HepG2 (cell line): ENCODE measurements around the gene GDAP2. TPM values are rescaled to one million over a fixed set of nuclear protein-coding genes. Genes with fewer than 3 reads are reported as not detected.
A peak's percentile ranks its signal among the peaks of the same experiment; 100 is the strongest.

ENCODE experiments used
- CBX1 ChIP-seq: IDR thresholded peaks from one replicate; pipeline ENCODE4 v1.6.1; 2016; ENCODE audit warnings: antibody characterized with exemption, low read depth
- FOSL2 ChIP-seq: sonication (generic); formaldehyde crosslinking; IDR thresholded peaks from 2 replicates; pipeline ENCODE4 v1.4.0; 2020; ENCODE audit warnings: missing genetic modification reagents
- FOXA1 ChIP-seq, 2 experiments: fragments of 450-650 bp in 1 of 2; sonication (generic) in 1 of 2; formaldehyde crosslinking in 1 of 2; IDR thresholded peaks; 2 replicates each; pipeline versions ENCODE4 v1.4.0 to v1.6.1; 2016 to 2020; ENCODE audit warnings: missing genetic modification reagents in 1 of 2
- GATAD2A ChIP-seq: IDR thresholded peaks from 2 replicates; pipeline ENCODE4 v1.6.1; 2016
- MIER3 ChIP-seq: IDR thresholded peaks from 2 replicates; pipeline ENCODE4 v1.6.1; 2016; ENCODE audit warnings: missing compliant biosample characterization, borderline replicate concordance
- NFKB2 ChIP-seq: sonication (generic); formaldehyde crosslinking; IDR thresholded peaks from 2 replicates; pipeline ENCODE4 v1.4.0; 2020; ENCODE audit warnings: missing genetic modification reagents, borderline replicate concordance
- PHF8 ChIP-seq: sonication (generic); formaldehyde crosslinking; IDR thresholded peaks from 2 replicates; pipeline ENCODE4 v1.5.0; 2020; ENCODE audit warnings: missing genetic modification reagents
- POLR2AphosphoS5 ChIP-seq: IDR thresholded peaks from 2 replicates; pipeline ENCODE4 v1.6.1; 2012; ENCODE audit warnings: low read depth, low read length
- RAD21 ChIP-seq: fragments of 450-650 bp; formaldehyde crosslinking; IDR thresholded peaks from 2 replicates; pipeline ENCODE4 v1.5.0; 2020; ENCODE audit warnings: mild to moderate bottlenecking
- SAP130 ChIP-seq: IDR thresholded peaks from 2 replicates; pipeline ENCODE4 v1.6.1; 2016; ENCODE audit warnings: low read depth
- TCF12 ChIP-seq, 2 experiments: fragments of 450-650 bp in 1 of 2; sonication (generic) in 1 of 2; formaldehyde crosslinking in 1 of 2; IDR thresholded peaks; 2 replicates each; pipeline versions ENCODE4 v1.6.1 to v1.8.0; 2017 to 2022; ENCODE audit warnings: antibody characterized with exemption in 1 of 2, mild to moderate bottlenecking in 1 of 2, missing genetic modification reagents in 1 of 2, moderate library complexity in 1 of 2
- ZBTB46 ChIP-seq: sonication (generic); formaldehyde crosslinking; IDR thresholded peaks from 2 replicates; pipeline ENCODE4 v1.4.0; 2020; ENCODE audit warnings: mild to moderate bottlenecking, missing genetic modification reagents, borderline replicate concordance
- ZNF256 ChIP-seq: sonication (generic); formaldehyde crosslinking; conservative IDR thresholded peaks from 2 replicates; pipeline ENCODE4 v1.4.0; 2020; ENCODE audit warnings: missing genetic modification reagents
- ZNF292 ChIP-seq: sonication (generic); formaldehyde crosslinking; IDR thresholded peaks from 2 replicates; pipeline ENCODE4 v1.8.1; 2022; ENCODE audit warnings: mild to moderate bottlenecking, low read depth, missing genetic modification reagents, borderline replicate concordance
- ZNF354B ChIP-seq: sonication (generic); formaldehyde crosslinking; IDR thresholded peaks from 2 replicates; pipeline ENCODE4 v1.8.0; 2022; ENCODE audit warnings: mild to moderate bottlenecking, missing genetic modification reagents
- ZNF557 ChIP-seq: sonication (generic); formaldehyde crosslinking; IDR thresholded peaks from 2 replicates; pipeline ENCODE4 v1.4.0; 2020; ENCODE audit warnings: missing genetic modification reagents
- ZNF614 ChIP-seq: IDR thresholded peaks from 2 replicates; pipeline ENCODE4 v1.6.1; 2018; ENCODE audit warnings: missing biosample characterization, missing genetic modification reagents, inconsistent platforms, borderline replicate concordance
- ZNF678 ChIP-seq: sonication (generic); formaldehyde crosslinking; IDR thresholded peaks from 2 replicates; pipeline ENCODE4 v1.4.0; 2020; ENCODE audit warnings: mild to moderate bottlenecking, missing genetic modification reagents
- polyA plus RNA-seq, 8 experiments: library from polyadenylated mRNA; depleted of rRNA in 3 of 8; stranded (reverse) in 7 of 8; unstranded in 1 of 8; fragments of >200 nt; fragmentation: Illumina TruSeq in 4 of 8; extraction: Trizol in 4 of 8; gene quantifications; 2 replicates each; pipeline versions ENCODE4 v1.2.1 to v1.2.3, GENCODE V29; 2011 to 2016; ENCODE audit warnings: low read depth in 4 of 8, missing spikeins in 1 of 8, mixed read lengths in 1 of 8; ENCODE audit not compliant: insufficient read depth in 1 of 8
- total RNA-seq, 5 experiments: library from RNA; depleted of rRNA; stranded (reverse); fragments of >200 nt; fragmentation: Illumina TruSeq; extraction: Trizol; gene quantifications; 2 replicates each; pipeline ENCODE4 v1.2.3, GENCODE V29; 2016; ENCODE audit warnings: low read depth in 1 of 5
- TF ChIP-seq, protein P1 (sequence below): IDR thresholded peaks from 2 replicates; pipeline ENCODE4 v1.4.0; 2020; ENCODE audit warnings: mild to moderate bottlenecking, missing genetic modification reagents

GDAP2 gene
- total and polyA plus RNA-seq, 2 of the 13 experiments (the other 11 are each of a cell fraction or from before 2014, with no cell fraction given): 11.4 to 23.2 TPM

DNA sequence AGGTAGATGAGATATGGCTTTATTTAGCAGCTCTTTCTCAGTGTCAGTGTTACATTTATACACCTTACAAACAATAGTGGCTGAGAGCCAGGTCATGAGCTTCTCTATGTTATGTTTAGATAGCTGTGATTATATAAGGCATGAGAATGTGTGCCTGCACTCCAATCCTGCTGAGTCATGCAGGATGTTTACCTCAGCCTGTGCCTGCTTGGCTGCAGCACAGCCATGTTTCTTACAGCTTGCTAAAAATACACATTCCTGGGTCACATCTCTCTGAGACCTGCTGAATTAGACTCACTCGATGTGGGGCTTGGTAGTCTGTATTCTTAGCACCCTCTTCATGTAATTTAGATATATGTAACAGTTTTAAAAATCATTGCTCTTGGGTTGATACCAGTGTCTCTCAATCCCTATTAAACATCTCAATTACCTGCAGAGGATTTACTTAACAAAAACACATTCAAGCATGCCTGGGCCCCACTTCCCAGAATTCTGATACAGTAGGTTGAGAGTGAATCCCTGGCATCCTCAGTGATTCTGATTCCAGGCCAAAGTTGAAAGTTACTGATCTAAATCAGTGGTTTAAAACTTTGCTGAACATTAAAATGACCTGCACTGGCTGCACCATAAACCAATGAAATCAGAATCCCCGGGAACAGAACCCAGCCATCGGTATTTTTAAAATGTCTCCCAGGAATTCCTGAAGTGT is 107.5 kb downstream of the GDAP2 start (continued):
- TF ChIP-seq ZNF256 (no peak), FOXA1 (IDR thresholded peaks at IDR 0.05) (no peak), FOXA1 (CRISPR knock-in tag; IDR thresholded peaks at IDR 0.05) (peak; percentile 67), ZNF292 (no peak), ZNF557 (CRISPR knock-in tag) (0 out of 2 replicates have a peak, but pooled peaks have one; percentile 35), FOSL2 (CRISPR knock-in tag) (peak; percentile 97), POLR2AphosphoS5 (no peak), NFKB2 (CRISPR knock-in tag) (no peak), PHF8 (CRISPR knock-in tag) (no peak), MIER3 (CRISPR knock-in tag) (peak; percentile 32; the same call in 1 of the 2 replicates), GATAD2A (CRISPR knock-in tag) (peak; percentile 92), RAD21 (no peak), TCF12 (IDR thresholded peaks at IDR 0.05) (no peak), TCF12 (CRISPR knock-in tag; IDR thresholded peaks at IDR 0.05) (no peak), CBX1 (peak; percentile 44), ZBTB46 (no peak), SAP130 (CRISPR knock-in tag) (peak; percentile 52), ZNF354B (CRISPR knock-in tag) (no peak), ZNF614 (CRISPR knock-in tag) (peak; percentile 52; the same call in 1 of the 2 replicates), ZNF678 (no peak)
- TF ChIP-seq, protein P1, sequence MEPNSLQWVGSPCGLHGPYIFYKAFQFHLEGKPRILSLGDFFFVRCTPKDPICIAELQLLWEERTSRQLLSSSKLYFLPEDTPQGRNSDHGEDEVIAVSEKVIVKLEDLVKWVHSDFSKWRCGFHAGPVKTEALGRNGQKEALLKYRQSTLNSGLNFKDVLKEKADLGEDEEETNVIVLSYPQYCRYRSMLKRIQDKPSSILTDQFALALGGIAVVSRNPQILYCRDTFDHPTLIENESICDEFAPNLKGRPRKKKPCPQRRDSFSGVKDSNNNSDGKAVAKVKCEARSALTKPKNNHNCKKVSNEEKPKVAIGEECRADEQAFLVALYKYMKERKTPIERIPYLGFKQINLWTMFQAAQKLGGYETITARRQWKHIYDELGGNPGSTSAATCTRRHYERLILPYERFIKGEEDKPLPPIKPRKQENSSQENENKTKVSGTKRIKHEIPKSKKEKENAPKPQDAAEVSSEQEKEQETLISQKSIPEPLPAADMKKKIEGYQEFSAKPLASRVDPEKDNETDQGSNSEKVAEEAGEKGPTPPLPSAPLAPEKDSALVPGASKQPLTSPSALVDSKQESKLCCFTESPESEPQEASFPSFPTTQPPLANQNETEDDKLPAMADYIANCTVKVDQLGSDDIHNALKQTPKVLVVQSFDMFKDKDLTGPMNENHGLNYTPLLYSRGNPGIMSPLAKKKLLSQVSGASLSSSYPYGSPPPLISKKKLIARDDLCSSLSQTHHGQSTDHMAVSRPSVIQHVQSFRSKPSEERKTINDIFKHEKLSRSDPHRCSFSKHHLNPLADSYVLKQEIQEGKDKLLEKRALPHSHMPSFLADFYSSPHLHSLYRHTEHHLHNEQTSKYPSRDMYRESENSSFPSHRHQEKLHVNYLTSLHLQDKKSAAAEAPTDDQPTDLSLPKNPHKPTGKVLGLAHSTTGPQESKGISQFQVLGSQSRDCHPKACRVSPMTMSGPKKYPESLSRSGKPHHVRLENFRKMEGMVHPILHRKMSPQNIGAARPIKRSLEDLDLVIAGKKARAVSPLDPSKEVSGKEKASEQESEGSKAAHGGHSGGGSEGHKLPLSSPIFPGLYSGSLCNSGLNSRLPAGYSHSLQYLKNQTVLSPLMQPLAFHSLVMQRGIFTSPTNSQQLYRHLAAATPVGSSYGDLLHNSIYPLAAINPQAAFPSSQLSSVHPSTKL: peak; percentile 87
